Measurements from ENCODE around the gene CD2.

Gene CD2

DNA sequence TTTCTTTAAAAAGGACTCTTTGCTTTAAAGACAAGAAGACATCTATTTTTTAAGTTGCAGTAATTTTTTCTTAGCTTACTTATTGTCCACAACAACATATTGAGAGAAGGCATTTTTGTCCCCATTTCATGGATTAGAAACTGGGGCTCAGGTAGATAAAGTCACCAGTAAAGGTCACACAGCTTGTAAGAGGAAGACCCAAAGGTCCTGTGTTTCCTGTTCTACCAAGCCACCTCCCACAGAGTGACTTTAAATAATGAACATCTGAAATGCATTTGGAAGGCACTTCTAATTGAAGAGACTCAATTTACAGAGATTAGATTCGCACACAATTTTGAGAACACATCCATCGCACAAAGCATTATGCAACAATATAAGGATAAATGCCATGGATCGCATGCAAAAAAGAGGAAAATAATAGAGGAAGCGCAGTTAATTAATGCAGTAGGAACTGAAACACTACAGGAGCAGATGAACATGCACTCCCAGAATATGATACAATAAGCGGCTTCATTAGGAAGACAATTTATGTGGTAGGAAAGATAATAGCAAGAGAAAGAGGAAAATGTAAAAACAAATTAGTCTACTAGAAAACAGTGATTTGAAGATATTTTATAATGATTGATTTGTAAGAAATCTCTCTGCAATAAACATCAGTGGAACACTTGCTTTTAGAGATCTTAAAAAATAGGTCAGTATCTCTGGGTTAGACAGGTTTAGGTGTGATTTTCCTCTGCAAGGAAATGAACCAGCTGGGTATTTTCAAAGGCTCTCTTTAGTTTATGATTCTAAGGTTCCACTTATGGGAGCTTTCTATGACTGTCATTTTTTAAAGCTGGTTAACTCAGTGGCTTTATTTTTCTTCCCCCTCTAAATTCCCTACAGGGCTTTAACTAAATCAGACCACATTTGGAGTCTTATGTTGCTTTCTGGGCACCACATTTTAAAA is 27.1 kb upstream of the CD2 start:
- no peak for DNase-seq

- DNase-seq = no peak
Measured at GRCh38 chr1:116731439-116731838, 22.8 kb upstream of the CD2 start.

DNA sequence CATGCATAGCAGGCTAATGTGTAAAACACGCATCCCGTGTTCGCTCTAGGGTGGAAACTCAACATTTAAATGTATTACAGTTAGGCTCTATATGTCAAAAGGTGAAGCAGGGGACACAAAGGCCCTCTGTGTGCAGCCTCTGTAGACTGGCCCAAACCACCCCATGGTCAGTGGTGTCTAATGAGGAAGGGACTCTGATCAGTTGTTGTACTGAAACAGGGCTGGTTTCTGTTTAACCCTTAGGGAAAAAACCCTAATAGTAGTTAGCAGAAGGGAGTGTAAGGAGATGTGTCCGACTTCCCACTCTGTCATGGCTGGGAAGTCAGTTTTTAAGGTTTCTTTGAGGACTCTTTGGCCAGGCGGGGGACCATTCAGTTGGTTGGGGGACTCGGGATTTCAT is 21.5 kb upstream of the CD2 start:
- DNase-seq = no peak

DNA sequence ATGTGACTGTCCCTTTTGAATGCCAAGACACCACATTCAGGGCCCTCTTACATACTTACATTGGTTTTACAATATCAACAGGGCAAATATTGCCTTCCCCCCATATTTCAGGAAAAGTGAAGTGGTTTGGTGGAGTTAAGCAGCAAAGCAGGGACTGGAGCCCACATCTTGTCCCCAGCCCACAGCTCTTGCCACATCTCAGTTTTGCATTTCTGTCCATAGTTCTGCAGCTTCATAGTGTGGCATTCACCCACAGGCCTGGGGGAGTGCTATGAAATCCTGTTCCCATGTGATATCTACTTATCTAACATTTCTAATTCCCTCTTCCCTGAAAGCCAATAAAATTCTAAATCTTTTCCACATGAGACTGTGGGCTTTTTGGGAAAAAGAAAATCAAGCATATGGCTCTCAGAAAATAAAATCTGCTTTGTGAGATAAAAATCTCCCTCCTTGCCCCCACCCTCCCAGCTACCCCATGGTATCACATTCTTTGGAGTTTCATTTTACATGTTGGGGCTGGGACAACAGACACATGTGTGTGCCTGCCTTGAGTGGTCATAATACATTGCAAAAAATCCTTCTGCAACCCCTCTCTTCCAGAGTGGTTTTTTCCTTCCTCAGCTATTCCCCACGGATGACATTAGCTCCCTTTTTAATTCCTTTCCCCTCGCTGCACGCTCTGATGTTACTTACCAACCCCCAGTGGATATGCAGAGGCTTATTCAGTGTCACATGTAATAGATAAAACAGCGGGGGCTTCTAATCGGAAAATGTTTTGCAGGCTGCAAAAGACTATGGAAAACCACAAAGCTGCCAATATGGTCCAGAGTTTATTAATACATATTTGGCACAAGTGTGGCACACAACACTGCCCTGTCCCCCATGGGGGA is 20.5 kb upstream of the CD2 start:
- no peak for DNase-seq

DNA sequence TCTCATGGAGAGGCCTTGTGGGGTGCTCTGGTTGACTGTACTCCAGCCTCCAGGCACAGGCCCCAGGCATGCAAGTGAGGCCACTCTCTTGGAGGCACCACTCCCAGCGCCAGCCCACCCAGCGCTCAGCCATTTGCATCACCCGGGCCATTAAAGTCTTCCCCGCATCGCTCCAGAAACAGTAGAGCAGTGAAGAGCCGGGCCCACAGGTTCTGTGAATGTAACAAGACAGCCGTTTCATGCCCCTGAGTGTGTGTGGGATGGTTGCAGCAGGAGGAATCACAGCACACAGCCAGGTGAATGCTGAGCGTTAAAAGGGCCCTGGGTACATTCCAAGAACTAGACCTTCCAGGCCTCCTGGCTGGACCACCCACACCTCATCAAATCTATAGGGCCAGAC is 19.0 kb upstream of the CD2 start:
- DNase-seq = peak in 10 of 56 donors; percentile 7 to 47 (median 22)

DNA sequence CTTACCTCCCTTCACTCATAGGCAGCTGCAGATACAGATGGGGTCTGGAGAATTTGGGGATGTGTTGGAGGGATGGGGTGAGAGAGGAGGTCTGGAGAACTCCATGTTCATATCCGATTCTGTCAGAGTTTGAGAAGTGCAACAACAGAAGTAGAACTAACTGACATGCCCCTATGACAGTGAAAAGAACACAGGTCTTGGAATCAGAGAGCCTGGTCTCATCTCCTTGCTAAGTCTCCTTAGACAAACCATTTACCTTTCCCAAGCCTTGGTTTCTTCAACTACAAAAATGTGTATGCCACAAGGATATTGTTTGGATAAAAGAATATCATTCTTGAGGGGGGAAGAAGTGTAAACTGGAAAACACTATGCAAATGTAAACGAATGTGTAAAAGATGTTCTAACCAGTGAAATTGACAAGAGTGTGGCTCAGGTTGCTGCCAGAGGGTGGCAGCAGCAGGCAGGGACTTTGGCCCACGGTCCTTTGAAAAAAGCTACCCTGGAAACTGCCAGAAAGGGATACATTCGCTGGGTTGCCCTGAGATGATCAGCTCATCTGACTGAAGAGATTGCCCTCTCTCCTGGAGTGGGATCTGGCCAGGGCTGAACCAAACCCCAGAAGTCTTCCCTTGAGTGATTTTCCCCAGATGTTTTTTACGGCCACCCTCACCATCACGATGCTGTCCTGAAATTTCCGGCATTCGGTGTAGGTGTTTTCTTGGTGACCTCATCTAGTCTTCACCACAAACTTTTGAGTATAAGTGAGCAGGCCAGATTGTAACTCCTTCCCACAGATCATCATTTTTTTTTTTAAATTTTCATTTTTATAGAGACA is 17.0 kb upstream of the CD2 start:
- DNase-seq = peak in 36 of 56 donors; percentile 2 to 67 (median 19)

DNA sequence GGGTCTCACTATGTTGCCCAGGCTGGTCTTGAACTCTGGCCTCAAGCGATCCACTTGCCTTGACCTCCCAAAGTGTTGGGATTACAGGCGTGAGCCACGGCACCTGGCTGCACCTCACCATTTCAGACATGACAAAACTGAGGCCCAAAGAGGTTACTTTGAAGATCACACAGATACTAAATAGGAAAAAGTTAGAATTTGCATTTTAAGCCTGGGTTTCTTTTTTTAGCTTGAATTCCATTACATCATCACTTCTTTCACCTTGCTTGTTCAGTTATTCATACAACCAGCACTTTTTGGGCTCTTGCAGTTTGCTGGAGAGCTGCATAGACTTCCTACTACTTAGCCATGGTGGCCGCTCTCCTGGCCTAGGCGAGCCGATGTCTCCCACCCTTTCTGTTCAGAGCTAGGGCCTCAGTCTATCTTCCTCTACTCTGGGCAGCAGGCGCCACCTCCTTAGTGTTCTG is 16.3 kb upstream of the CD2 start:
- no peak for DNase-seq

DNA sequence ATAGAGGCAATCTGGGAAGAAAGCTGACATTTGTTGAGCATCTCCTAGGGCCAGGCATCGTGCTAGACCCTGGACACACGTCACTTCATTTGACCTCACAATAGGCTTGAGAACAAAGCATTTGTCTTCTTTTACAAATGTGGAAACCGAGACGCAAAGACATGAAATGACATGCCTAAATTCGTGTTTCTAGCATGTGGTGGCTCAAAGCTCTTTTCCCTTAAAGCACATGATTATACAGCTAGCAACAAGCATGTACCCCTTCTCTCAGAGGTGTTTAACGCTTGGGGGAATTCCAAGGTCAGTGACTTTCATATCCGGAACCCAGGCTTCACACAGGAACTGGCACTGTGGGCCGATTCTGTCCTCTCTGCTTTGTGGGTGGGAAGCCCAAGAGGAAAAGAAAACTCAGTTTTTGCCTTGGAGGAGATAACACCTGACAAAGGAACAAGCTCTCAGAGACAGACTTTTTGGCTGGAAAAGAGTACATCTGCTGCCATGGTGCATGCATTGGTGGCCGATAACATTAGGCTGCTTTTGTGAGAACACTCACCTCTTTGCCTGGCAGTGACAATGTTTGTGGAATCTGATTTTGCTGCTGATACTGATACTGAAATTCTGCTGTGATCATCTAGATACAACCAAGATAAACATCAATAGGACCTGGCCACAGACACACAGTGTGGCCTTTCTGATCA is 15.4 kb upstream of the CD2 start:
- no peak for DNase-seq

DNA sequence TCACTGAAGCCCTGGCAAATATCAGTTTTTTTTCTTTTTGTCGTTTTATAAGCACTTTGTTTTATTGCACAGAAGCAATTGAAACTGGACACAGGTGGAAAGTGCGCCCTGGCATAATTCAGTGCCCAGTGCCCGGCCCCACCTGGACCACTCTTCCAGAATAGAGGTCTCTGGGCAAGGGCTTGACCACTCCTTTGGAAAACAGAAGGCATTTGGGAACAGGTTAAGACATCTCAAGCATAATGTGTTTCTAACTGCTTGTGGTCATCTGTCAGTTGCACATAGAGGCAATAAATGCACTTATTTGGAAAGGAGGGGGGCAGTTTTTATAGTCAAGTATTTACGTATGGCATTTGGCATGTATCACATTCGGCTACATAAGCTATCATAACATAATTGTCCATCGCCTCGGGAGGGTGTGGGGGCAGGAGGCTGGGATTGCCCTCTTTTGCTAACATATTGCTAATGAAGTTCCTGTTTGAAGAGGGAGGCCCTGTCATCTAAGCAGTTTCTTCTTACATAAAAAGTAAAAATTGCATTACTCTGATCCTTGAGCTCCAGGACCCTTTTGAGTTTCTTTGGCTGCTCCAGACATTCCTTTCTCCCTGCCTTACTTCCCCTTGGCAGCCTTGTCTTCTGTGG is 14.7 kb upstream of the CD2 start:
- no peak for DNase-seq

DNA sequence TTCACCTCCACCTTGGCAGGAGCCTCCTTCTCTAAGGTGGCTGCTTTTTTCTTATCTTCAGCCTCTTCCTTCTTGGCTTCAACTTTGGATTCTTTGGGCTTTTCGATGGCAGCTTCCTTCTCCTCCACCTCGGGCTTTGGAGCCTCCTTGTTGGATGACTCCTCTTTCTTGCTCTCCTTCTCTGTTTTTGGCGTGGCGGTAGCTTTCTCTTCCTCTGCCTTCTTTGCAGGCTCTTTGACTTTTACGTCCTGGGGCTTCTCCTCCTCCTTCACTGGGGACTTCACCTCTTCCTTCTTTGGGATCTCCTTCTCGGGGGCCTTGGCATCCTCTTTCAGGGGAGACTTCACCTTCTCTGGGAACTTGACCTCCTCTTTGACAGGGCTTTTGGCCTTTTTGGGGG is 13.9 kb upstream of the CD2 start:
- DNase-seq = no peak

DNA sequence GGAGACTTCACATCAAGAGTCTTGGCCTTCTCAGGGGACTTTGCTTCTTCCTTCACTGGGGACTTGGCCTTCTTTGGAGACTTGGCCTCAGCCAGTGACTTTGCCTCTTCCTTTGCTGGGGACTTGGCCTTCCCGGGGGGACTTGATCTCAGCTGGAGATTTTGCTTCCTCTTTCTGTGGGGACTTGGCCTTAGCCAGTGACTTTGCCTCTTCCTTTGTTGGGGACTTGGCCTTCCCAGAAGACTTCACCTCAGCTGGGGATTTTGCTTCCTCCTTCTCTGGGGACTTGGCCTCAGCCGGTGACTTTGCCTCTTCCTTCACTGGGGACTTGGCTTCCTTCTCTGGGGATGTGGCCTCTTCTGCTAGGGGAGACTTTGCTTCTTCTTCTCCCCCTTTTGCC is 13.5 kb upstream of the CD2 start:
- DNase-seq = no peak

GRCh38 chr1:116741836-116742565 is 12.2 kb upstream of the CD2 start:
- DNase-seq = no peak

DNA sequence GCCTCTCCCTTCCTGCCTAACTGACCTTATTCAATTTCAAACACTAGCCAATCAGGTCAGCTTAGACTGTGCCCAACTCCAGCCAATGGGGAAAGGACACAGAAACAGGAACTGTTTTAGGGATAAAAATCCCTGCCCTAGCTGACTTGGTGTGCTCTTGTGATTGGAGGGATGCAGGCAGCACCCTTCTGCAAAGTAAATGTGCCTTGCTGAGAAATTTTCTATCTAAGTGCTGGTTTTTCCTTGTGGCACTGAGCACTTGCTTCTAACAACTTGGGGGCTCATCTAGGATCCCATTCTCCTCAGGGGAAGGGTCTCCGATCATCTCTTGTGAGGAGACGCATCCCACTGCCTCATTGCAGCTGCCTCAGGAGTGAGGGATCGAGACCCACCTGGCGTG is 10.7 kb upstream of the CD2 start:
- DNase-seq = no peak

DNA sequence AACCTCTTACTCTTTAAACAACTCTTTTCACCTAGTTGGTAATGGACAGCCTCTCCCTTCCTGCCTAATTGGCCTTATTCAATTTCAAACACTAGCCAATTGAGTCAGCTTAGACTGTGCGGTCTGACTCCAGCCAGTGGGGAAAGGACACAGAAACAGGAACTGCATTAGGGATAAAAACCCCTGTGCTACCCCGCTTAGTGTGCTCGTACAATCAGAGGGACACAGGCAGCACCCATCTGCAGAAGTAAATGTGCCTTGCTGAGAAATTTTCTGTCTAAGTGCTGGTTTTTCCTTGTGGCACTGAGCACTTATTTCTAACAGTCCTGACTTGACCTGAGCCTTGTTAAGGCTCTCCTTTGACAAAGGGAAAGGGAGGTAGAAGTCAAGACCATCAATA is 6.0 kb upstream of the CD2 start:
- no peak for DNase-seq

- DNase-seq = no peak
Measured at GRCh38 chr1:116751146-116751545, 3.1 kb upstream of the CD2 start.

DNA sequence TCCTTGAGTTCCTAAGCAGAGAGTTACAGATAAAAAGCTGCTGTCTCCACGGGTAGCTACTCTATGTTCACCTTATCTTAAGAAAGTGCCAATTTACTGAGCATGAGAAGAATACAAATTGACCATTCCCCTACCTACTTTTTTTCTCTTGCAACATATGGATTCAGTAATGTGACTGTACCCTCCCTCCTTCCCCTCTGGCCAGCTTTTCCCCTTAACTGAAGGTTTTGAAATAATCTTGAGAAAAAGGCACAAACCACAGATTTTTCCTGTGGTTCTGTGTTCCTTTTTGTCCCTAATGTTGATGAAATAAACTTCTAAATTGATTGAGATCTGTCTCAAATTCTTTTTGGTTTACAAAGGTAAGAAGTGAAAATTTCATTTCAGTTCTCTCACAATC is 2.6 kb upstream of the CD2 start:
- no peak for DNase-seq

DNA sequence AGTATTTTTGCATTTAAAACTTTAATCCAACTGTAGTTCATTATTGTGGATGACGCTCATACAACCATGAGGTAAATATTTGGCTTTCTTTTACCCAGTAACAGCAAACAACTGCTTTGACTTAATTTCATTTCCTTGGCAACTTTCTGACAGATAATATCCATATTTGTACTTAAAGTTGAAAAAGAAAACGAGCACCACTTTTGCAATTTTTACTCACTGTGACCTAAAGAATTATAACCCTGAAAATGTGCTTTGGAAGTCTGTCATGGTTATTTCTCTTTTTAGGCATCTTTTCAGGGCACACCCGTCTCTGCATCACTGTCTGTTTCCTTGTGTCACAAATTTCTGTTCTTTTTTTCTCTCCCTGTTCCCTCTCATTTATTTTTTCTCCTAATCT is 918 bp upstream of the CD2 start:
- no peak for DNase-seq

- no peak for DNase-seq
Measured at GRCh38 chr1:116755066-116755465, 836 bp downstream of the CD2 start.

DNA sequence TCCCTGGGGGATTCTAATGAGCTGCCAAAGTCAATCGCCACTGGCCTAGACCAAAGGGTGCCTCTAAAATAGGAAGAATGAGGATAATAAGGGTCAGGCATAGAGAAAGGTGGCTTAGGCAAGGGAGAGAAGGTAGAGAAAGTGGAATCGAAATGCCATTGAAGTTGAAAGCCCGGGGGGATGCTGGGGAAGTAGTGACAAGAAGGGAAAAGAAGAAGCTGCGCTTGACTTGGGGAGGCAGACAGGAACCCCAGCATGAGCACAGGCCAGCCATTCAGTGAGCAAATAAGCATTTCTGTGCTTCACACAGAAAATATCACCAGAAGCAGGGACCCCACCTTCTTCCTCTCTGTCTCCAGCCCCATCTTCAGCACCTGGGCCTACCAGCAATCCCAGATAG is 1.5 kb downstream of the CD2 start:
- no peak for DNase-seq
